GM18858 (cell line): ENCODE measurements around the gene NPHP1.
"Not testable (repeated sequence)": the region's sequence is repeated elsewhere in the genome, so short reads cannot be mapped to it uniquely, and the experiment has no call there.

Experiments
- ATAC-seq: cut with Tn5 transposase; IDR thresholded peaks from one replicate; pipeline ENCODE4 v1.9.1; 2021; ENCODE audit not compliant: unreplicated experiment

NPHP1 gene

GRCh38 chr2:110131166-110131565, 73.6 kb downstream of the NPHP1 start:
- ATAC-seq = no peak

GRCh38 chr2:110130757-110131156, 74.1 kb downstream of the NPHP1 start:
- ATAC-seq = no peak

GRCh38 chr2:110126906-110127305, 77.9 kb downstream of the NPHP1 start:
- ATAC-seq = no peak

- no peak for ATAC-seq
Measured at GRCh38 chr2:110126086-110126773, 78.6 kb downstream of the NPHP1 start.

- no peak for ATAC-seq
Measured at GRCh38 chr2:110124939-110125691, 79.7 kb downstream of the NPHP1 start.

- ATAC-seq = no peak
Measured at GRCh38 chr2:110124038-110124825, 80.6 kb downstream of the NPHP1 start.

- ATAC-seq = no peak
Measured at GRCh38 chr2:110121592-110121991, 83.2 kb downstream of the NPHP1 start.

GRCh38 chr2:110121052-110121334, 83.8 kb downstream of the NPHP1 start:
- ATAC-seq = no peak

- ATAC-seq = no peak
Measured at GRCh38 chr2:110120171-110121051, 84.4 kb downstream of the NPHP1 start.

GRCh38 chr2:110116033-110116710, 88.6 kb downstream of the NPHP1 start:
- no peak for ATAC-seq

- ATAC-seq = no peak
Measured at GRCh38 chr2:110115291-110116032, 89.4 kb downstream of the NPHP1 start, which contains the start of gene MALL. MALL (minus strand) TSS chr2:110115822; CDS start chr2:110115792, 30 bp downstream.

- no peak for ATAC-seq
Measured at GRCh38 chr2:110114831-110115255, 90.0 kb downstream of the NPHP1 start.

GRCh38 chr2:110113961-110114591, 90.7 kb downstream of the NPHP1 start:
- ATAC-seq = no peak

- ATAC-seq = not testable (repeated sequence)
Measured at GRCh38 chr2:110108291-110108690, 96.5 kb downstream of the NPHP1 start.

- no peak for ATAC-seq
Measured at GRCh38 chr2:110107092-110108079, 97.4 kb downstream of the NPHP1 start.

- no peak for ATAC-seq
Measured at GRCh38 chr2:110106642-110107041, 98.2 kb downstream of the NPHP1 start.

GRCh38 chr2:110105608-110106467, 99.0 kb downstream of the NPHP1 start:
- ATAC-seq = no peak
